Osteoblast (primary cell): ENCODE data around the gene CTDSP2. TPM values are rescaled to one million over a fixed set of nuclear protein-coding genes. Genes with fewer than 3 reads are reported as not detected.

Source experiments
- DNase-seq: peaks from one replicate; pipeline ENCODE4 v3.0.0; 2011; ENCODE audit warnings: low spot score, mixed read lengths; ENCODE audit not compliant: insufficient read length; ENCODE audit errors: missing footprints
- H2AFZ ChIP-seq: 2 replicates; pipeline ENCODE4 v1.6.0; 2011; ENCODE audit warnings: mild to moderate bottlenecking, low read length
- H3K27ac ChIP-seq: 2 replicates; pipeline ENCODE4 v1.5.1; 2011; ENCODE audit warnings: mild to moderate bottlenecking, low read depth, low read length, moderate library complexity
- H3K27me3 ChIP-seq: 2 replicates; pipeline ENCODE4 v1.6.0; 2012; ENCODE audit warnings: mild to moderate bottlenecking, control low read depth, inconsistent platforms, low read length, moderate library complexity; ENCODE audit not compliant: insufficient read depth
- H3K36me3 ChIP-seq: 2 replicates; pipeline ENCODE4 v1.5.1; 2011; ENCODE audit warnings: mild to moderate bottlenecking, low read length, control low read depth, moderate library complexity; ENCODE audit not compliant: insufficient read depth
- H3K4me1 ChIP-seq: 2 replicates; pipeline ENCODE4 v1.5.1; 2011; ENCODE audit warnings: mild to moderate bottlenecking, low read length, control low read depth, moderate library complexity; ENCODE audit not compliant: insufficient read depth
- H3K4me2 ChIP-seq: 2 replicates; pipeline ENCODE4 v1.6.0; 2011; ENCODE audit warnings: mild to moderate bottlenecking, low read length; ENCODE audit not compliant: insufficient read depth
- H3K4me3 ChIP-seq: fragments of 200-600 bp; sonication (generic); 3 replicates; pipeline ENCODE4 v1.5.1; 2012; ENCODE audit warnings: mild to moderate bottlenecking, low read length, inconsistent platforms; ENCODE audit not compliant: insufficient read depth
- H3K79me2 ChIP-seq: 2 replicates; pipeline ENCODE4 v1.6.0; 2012; ENCODE audit warnings: mild to moderate bottlenecking, low read length, control low read depth, inconsistent platforms; ENCODE audit not compliant: insufficient read depth
- H3K9me3 ChIP-seq: 2 replicates; pipeline ENCODE4 v1.5.1; 2011; ENCODE audit warnings: low read depth, low read length, control low read depth
- H4K20me1 ChIP-seq: 2 replicates; pipeline ENCODE4 v1.6.0; 2012; ENCODE audit warnings: mild to moderate bottlenecking, low read length, control low read depth; ENCODE audit not compliant: insufficient read depth
- small RNA-seq: library from RNA; depleted of rRNA; stranded (forward); fragments of <200 nt; gene quantifications from one replicate; pipeline ENCODE3, GENCODE V24; 2012
- total RNA-seq: library from RNA; depleted of rRNA; stranded (reverse); fragments of >200 nt; gene quantifications from 2 replicates; pipeline ENCODE4 v1.2.3, GENCODE V29; 2012
- TF ChIP-seq, protein P1 (sequence below): IDR thresholded peaks from 2 replicates; pipeline ENCODE4 v1.5.1; 2011; ENCODE audit warnings: mild to moderate bottlenecking, low read depth, low read length, moderate library complexity; ENCODE audit errors: extremely low read depth

Gene CTDSP2
- total RNA-seq, 1 donor, result 116 TPM

DNA sequence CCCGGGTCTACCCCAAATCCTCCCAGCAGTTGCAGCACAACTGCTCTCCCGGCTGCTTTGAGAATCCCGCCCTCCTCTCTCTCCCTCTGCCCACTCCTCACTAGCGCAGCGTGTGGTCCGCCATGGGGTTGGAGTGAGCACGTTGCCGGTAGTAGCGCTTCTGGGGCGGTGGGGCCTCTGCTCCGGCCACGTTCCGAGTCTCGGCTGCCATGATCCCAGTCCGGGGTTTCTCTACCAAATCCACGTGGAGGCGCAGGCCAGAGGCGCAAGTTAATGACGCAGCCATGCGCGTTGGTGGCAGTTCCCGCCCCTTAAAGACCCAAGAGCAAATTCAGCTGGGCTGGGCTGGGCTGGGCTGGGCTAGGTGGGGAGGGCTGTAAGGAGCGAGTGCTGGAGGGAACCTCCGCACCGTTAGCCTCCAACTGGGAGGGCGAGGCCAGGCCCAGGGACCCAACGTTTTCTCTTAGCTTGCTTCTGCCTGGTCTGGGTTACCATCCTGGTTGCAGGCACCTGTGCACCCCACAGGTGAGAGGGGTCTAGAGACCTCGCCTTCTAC is 74.6 kb downstream of the CTDSP2 start, which contains the start of gene METTL1:
TSS of gene METTL1 (minus strand) at position 233 of the 556 bp plus-strand sequence. CDS start at position 211, 22 bp downstream.
- Histone ChIP-seq H3K79me2 (peaks cover 12% of the 10 kb centered on the region), H3K27ac (peak within 1 kb of the TSS; percentile 95), H3K27me3 (peaks cover 5% of the 10 kb centered on the region), H3K36me3 (peaks cover 26% of the 10 kb centered on the region), H2AFZ (peak within 1 kb of the TSS; percentile 98), H3K4me1 (peaks cover 23% of the 10 kb centered on the region), H3K4me3 (peak within 1 kb of the TSS; percentile 91), H3K4me2 (peak within 1 kb of the TSS; percentile 90), H4K20me1 (no peaks in the 10 kb centered on the region), H3K9me3 (no peaks in the 10 kb centered on the region)
- TF ChIP-seq, protein P1, sequence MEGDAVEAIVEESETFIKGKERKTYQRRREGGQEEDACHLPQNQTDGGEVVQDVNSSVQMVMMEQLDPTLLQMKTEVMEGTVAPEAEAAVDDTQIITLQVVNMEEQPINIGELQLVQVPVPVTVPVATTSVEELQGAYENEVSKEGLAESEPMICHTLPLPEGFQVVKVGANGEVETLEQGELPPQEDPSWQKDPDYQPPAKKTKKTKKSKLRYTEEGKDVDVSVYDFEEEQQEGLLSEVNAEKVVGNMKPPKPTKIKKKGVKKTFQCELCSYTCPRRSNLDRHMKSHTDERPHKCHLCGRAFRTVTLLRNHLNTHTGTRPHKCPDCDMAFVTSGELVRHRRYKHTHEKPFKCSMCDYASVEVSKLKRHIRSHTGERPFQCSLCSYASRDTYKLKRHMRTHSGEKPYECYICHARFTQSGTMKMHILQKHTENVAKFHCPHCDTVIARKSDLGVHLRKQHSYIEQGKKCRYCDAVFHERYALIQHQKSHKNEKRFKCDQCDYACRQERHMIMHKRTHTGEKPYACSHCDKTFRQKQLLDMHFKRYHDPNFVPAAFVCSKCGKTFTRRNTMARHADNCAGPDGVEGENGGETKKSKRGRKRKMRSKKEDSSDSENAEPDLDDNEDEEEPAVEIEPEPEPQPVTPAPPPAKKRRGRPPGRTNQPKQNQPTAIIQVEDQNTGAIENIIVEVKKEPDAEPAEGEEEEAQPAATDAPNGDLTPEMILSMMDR, result no peak
- peak; percentile 98 for DNase-seq

DNA sequence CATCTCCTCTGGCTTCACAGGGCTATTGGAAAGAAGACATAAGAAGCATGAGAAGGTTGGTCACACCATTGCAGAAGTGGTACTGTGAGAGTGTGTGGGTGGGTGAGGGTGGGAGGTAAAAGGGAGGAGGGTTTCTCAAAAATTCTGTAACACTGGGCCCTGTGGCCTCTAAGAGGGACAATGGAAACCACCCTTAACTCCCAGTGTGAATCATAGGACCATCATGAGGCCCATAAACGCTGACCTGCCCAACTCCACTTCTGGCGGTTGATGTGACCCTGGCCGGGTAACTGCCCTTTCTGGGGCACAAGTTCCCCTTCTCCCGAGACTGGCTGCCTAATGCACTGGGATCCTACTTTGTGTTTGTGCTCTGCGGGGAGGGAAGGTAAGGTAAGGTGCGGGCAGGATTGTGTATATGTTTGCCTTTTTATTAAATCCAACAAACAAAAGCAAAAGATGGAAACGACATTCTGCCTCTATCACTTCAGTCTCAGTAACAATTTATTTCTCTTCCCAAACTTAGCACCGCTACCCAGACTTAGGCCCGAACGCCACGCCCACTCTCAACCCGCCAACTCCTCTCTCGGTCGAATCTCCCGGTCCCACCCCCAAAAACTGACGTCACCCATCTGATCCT is 75.2 kb downstream of the CTDSP2 start:
- peak; percentile 98 for DNase-seq
- H3K9me3 ChIP-seq, result no peaks in the 10 kb centered on the region
- peak overlapping the region; percentile 90 for H3K4me2 ChIP-seq
- peaks cover 12% of the 10 kb centered on the region for H3K79me2 ChIP-seq
- H4K20me1 ChIP-seq, result no peaks in the 10 kb centered on the region
- TF ChIP-seq, protein P1, result no peak
- H3K36me3 ChIP-seq, result peaks cover 26% of the 10 kb centered on the region
- peaks cover 11% of the 10 kb centered on the region for H3K27me3 ChIP-seq
- peaks cover 29% of the 10 kb centered on the region for H3K4me1 ChIP-seq
- peak overlapping the region; percentile 98 for H2AFZ ChIP-seq
- H3K27ac ChIP-seq, result peak overlapping the region; percentile 95
- H3K4me3 ChIP-seq, result peak overlapping the region; percentile 91

DNA sequence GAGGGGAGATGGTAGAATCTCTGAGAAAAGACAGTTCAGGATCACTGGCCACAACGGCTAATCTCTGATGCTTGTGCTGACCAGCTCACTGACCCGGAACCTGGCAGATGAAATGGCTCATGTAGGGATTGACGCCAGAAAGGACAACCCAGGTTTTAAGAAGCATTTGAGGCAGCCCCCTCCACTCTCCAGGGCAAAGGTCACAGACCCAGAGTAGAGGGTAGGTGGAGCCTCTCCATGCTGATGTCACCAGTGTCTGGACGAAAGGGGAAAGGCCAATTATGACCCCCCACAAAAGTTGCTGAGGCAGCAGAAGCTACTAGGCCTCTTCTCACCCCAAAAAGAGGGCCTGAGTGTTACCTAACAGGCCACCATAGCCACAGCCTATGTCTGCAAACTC is 75.8 kb downstream of the CTDSP2 start:
- Histone ChIP-seq H3K4me1 (peaks cover 35% of the 10 kb centered on the region), H3K79me2 (peaks cover 12% of the 10 kb centered on the region), H3K4me3 (no peak overlapping the region), H3K27ac (peak overlapping the region; percentile 95), H3K36me3 (peaks cover 26% of the 10 kb centered on the region), H3K27me3 (peaks cover 18% of the 10 kb centered on the region), H3K4me2 (peak overlapping the region; percentile 90), H2AFZ (no peak overlapping the region), H3K9me3 (no peaks in the 10 kb centered on the region), H4K20me1 (peaks cover under 1% of the 10 kb centered on the region)
- TF ChIP-seq, protein P1, result no peak
- no peak for DNase-seq

Small RNA genes within 50 kb of the gene (small RNA-seq; reads per million reads assigned to genes)
- gene MIR26A2 (4.6 reads per million, percentile 86 among the genes with 10 or more reads in this experiment), gene RNU6-1083P (not detected)

Other genes with a start within 250 kb of the CTDSP2 start
- gene DTX3, start 241.9 kb downstream of the CTDSP2 start, total RNA-seq, result 17.1 and 21.4 TPM in 2 replicates
- gene ARHGEF25, start 235.3 kb downstream of the CTDSP2 start, total RNA-seq, result 20.6 and 23.9 TPM in 2 replicates
- 1.1 and 2.9 TPM in 2 replicates for gene B4GALNT1, start 213.5 kb downstream of the CTDSP2 start, total RNA-seq
- 152 and 211 TPM in 2 replicates for gene OS9, start 152.6 kb downstream of the CTDSP2 start, total RNA-seq
- gene AGAP2, start 108.0 kb downstream of the CTDSP2 start, total RNA-seq, result 0.29 and 0.72 TPM in 2 replicates
- 37.4 and 41.6 TPM in 2 replicates for gene TSPAN31, start 101.7 kb downstream of the CTDSP2 start, total RNA-seq
- gene CDK4, start 94.4 kb downstream of the CTDSP2 start, total RNA-seq, result 275 and 293 TPM in 2 replicates
- 0.59 and 0.72 TPM in 2 replicates for gene MARCHF9, start 91.6 kb downstream of the CTDSP2 start, total RNA-seq
- 0.29 and 0.36 TPM in 2 replicates for gene CYP27B1, start 79.7 kb downstream of the CTDSP2 start, total RNA-seq
- 2.9 TPM in 2 replicates for gene METTL1, start 74.6 kb downstream of the CTDSP2 start, total RNA-seq
- 8.3 and 8.8 TPM in 2 replicates for gene EEF1AKMT3, start 74.1 kb downstream of the CTDSP2 start, total RNA-seq
- gene TSFM, start 63.9 kb downstream of the CTDSP2 start, total RNA-seq, result 18.1 and 18.3 TPM in 2 replicates
- 5.4 and 7.1 TPM in 2 replicates for gene AVIL, start 28.0 kb downstream of the CTDSP2 start, total RNA-seq
- gene ATP23, start 94.8 kb upstream of the CTDSP2 start, total RNA-seq, result 5.1 and 6.2 TPM in 2 replicates